Left ventricle myocardium inferior (tissue), 1 donor: ENCODE measurements around the gene CFAP69. TPM values are rescaled to one million over a fixed set of nuclear protein-coding genes. Genes with fewer than 3 reads are reported as not detected.

Experiments used
- DNase-seq: peaks from one replicate; pipeline ENCODE4 v3.0.0-alpha.2; 2020
- H3K27ac ChIP-seq: fragments of 200-600 bp; replicated peaks from 2 replicates; pipeline ENCODE4 v1.8.0; 2021
- H3K27me3 ChIP-seq: fragments of 200-600 bp; 2 replicates; pipeline ENCODE4 v1.8.0; 2021; ENCODE audit warnings: low read depth
- H3K36me3 ChIP-seq: fragments of 200-600 bp; 2 replicates; pipeline ENCODE4 v1.8.0; 2021
- H3K4me1 ChIP-seq: fragments of 200-600 bp; 2 replicates; pipeline ENCODE4 v1.8.0; 2021
- H3K4me3 ChIP-seq: fragments of 200-600 bp; 2 replicates; pipeline ENCODE4 v1.8.0; 2021; ENCODE audit warnings: mild to moderate bottlenecking, moderate library complexity
- H3K9me3 ChIP-seq: fragments of 200-600 bp; replicated peaks from 2 replicates; pipeline ENCODE4 v1.8.0; 2021
- CTCF ChIP-seq: fragments of 200-600 bp; IDR thresholded peaks from 2 replicates; pipeline ENCODE4 v1.8.0; 2021; ENCODE audit warnings: antibody characterized with exemption, mild to moderate bottlenecking, borderline replicate concordance
- intact Hi-C: fragments of 100-400 bp; cut with micrococcal nuclease; formaldehyde crosslinking; loops from one replicate; pipeline ENCODE4 v1.11.0; 2022
- total RNA-seq: library from RNA; stranded (reverse); fragmentation: NEBNext Ultra II Directional; extraction: Animal tissue kit (Norgen Biotek cat#: 25700); gene quantifications from one replicate; pipeline ENCODE4 v1.2.1, GENCODE V29; 2021
- donor health status: DM: no; HTN: yes; CAD: no; lungs with severe emphysema.

The CFAP69 gene
- total RNA-seq, 1 donor from 2014 or later: 3.8 TPM

- Histone ChIP-seq H3K9me3 (no peaks in the 10 kb centered on the region), H3K27ac (no peak overlapping the region), H3K27me3 (no peaks in the 10 kb centered on the region), H3K4me1 (no peaks in the 10 kb centered on the region), H3K4me3 (no peak overlapping the region), H3K36me3 (no peaks in the 10 kb centered on the region)
- intact Hi-C loops: no loop called here
- no peak for DNase-seq
- no peak for TF ChIP-seq CTCF
These were observed 66.2 kb downstream of the CFAP69 start for GRCh38 chr7:90311175-90311574.

- intact Hi-C loops: no loop called here
- H3K4me1 ChIP-seq: no peaks in the 10 kb centered on the region
- no peak for DNase-seq
These were observed 67.8 kb downstream of the CFAP69 start for GRCh38 chr7:90312745-90313144.

GRCh38 chr7:90313907-90314306 is 68.9 kb downstream of the CFAP69 start:
- intact Hi-C loops: no loop called here
- DNase-seq: no peak
- H3K4me3 ChIP-seq: no peak overlapping the region
- H3K36me3 ChIP-seq: no peaks in the 10 kb centered on the region
- no peaks in the 10 kb centered on the region for H3K4me1 ChIP-seq
- peaks cover 17% of the 10 kb centered on the region for H3K27me3 ChIP-seq
- TF ChIP-seq CTCF: no peak
- no peaks in the 10 kb centered on the region for H3K9me3 ChIP-seq
- H3K27ac ChIP-seq: no peak overlapping the region

More at GRCh38 chr7:90312745-90313144, 67.8 kb downstream of the CFAP69 start:
- Histone ChIP-seq H3K4me3 (no peak overlapping the region), H3K27ac (no peak overlapping the region), H3K9me3 (no peaks in the 10 kb centered on the region), H3K27me3 (peaks cover 6% of the 10 kb centered on the region), H3K36me3 (no peaks in the 10 kb centered on the region)
- no peak for TF ChIP-seq CTCF

- DNase-seq: no peak
- no peak for TF ChIP-seq CTCF
These were observed 75.0 kb downstream of the CFAP69 start for GRCh38 chr7:90320014-90320413.

GRCh38 chr7:90320418-90320800 is 75.4 kb downstream of the CFAP69 start:
- Histone ChIP-seq H3K4me3 (peak overlapping the region; percentile 57), H3K9me3 (no peaks in the 10 kb centered on the region), H3K4me1 (peaks cover 9% of the 10 kb centered on the region), H3K36me3 (no peaks in the 10 kb centered on the region), H3K27me3 (peaks cover 79% of the 10 kb centered on the region), H3K27ac (no peak overlapping the region)
- DNase-seq: no peak
- intact Hi-C loops: no loop called here
- TF ChIP-seq CTCF: no peak

More at GRCh38 chr7:90320014-90320413, 75.0 kb downstream of the CFAP69 start:
- Histone ChIP-seq H3K9me3 (no peaks in the 10 kb centered on the region), H3K4me3 (no peak overlapping the region), H3K36me3 (no peaks in the 10 kb centered on the region), H3K27ac (no peak overlapping the region), H3K27me3 (peaks cover 75% of the 10 kb centered on the region), H3K4me1 (peaks cover 9% of the 10 kb centered on the region)
- intact Hi-C loops: no loop called here
